Body of pancreas (tissue), 4 donors: ENCODE measurements around the gene THSD4.

Experiments used
- POLR2A ChIP-seq, 3 donors: fragments of 450-650 bp; IDR thresholded peaks; one replicate each; pipeline ENCODE4 v1.6.1; 2016; ENCODE audit warnings: antibody characterized with exemption in 3 of 3, mild to moderate bottlenecking in 2 of 3
- TF ChIP-seq, protein P1 (sequence below), 7 experiments: fragments of 450-650 bp in 4 of 7; fragments of 200-600 bp in 3 of 7; sonication (generic) in 3 of 7; IDR thresholded peaks; one replicate each; pipeline ENCODE4 v1.5.1; 2016 to 2019; ENCODE audit warnings: antibody characterized with exemption in 7 of 7

DNA sequence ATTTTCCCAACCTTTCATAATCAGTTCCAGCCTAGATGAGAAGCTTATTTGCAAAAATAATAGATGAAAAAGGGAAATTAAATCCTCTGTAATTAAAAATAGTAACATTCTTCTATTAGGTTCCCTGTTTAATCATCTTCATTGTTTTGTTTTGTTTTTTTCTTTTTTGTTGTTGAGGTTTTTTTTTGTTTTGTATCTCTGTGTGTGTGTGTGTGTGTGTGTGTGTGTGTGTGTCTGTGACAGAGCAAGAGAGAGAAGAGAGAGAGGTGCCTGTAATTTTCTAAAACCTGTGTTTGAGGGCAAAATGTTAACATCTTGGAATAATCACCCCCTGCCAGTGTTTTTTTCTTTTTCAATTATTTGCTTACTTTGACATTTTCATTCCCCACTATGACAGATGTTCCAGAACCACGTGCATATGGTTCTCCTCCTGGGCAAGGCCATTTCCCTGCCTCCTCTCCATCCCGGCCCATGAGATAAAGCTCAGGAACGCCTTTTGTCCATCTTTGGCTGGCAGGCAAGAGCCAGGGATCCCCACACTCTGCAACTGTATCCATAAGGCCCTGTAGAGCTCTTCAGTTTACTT, 573.3 kb downstream of the THSD4 start:
- TF ChIP-seq, protein P1, sequence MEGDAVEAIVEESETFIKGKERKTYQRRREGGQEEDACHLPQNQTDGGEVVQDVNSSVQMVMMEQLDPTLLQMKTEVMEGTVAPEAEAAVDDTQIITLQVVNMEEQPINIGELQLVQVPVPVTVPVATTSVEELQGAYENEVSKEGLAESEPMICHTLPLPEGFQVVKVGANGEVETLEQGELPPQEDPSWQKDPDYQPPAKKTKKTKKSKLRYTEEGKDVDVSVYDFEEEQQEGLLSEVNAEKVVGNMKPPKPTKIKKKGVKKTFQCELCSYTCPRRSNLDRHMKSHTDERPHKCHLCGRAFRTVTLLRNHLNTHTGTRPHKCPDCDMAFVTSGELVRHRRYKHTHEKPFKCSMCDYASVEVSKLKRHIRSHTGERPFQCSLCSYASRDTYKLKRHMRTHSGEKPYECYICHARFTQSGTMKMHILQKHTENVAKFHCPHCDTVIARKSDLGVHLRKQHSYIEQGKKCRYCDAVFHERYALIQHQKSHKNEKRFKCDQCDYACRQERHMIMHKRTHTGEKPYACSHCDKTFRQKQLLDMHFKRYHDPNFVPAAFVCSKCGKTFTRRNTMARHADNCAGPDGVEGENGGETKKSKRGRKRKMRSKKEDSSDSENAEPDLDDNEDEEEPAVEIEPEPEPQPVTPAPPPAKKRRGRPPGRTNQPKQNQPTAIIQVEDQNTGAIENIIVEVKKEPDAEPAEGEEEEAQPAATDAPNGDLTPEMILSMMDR (IDR thresholded peaks at IDR 0.05) = no peak
- TF ChIP-seq POLR2A (IDR thresholded peaks at IDR 0.05) = no peak
